Peyer's patch (tissue), 4 donors: ENCODE data around the gene RXRG. TPM values are rescaled to one million over a fixed set of nuclear protein-coding genes. Genes with fewer than 3 reads are reported as not detected.

Experiments used
- DNase-seq, 3 donors: peaks; one replicate each; pipeline ENCODE4 v3.0.0-alpha.2; 2017 to 2019
- H3K27ac ChIP-seq, 4 donors: fragments of 200-600 bp; sonication (generic); one replicate each; pipeline ENCODE4 v1.5.1; 2016 to 2019
- H3K27me3 ChIP-seq, 2 donors: fragments of 200-600 bp; sonication (generic); one replicate each; pipeline ENCODE4 v1.5.1; 2019
- H3K36me3 ChIP-seq, 3 donors: fragments of 200-600 bp; sonication (generic); one replicate each; pipeline ENCODE4 v1.5.1; 2016 to 2019
- H3K4me1 ChIP-seq, 4 donors: fragments of 200-600 bp; sonication (generic); one replicate each; pipeline ENCODE4 v1.5.1; 2016 to 2019
- H3K4me3 ChIP-seq, 4 donors: fragments of 200-600 bp; sonication (generic); 1 replicate in 3 of 4; 2 replicates in 1 of 4; pipeline ENCODE4 v1.5.1; 2016 to 2019; ENCODE audit warnings: mild to moderate bottlenecking in 1 of 4
- H3K9me3 ChIP-seq, 4 donors: fragments of 200-600 bp; sonication (generic); one replicate each; pipeline ENCODE4 v1.5.1; 2016 to 2019; ENCODE audit warnings: mild to moderate bottlenecking in 1 of 4
- CTCF ChIP-seq, 6 experiments: fragments of 450-650 bp in 4 of 6; fragments of 200-600 bp in 2 of 6; sonication (generic) in 1 of 6; IDR thresholded peaks; one replicate each; pipeline ENCODE4 v1.5.1; 2017 to 2019; ENCODE audit warnings: antibody characterized with exemption in 6 of 6, mild to moderate bottlenecking in 3 of 6, moderate library complexity in 1 of 6
- POLR2A ChIP-seq, 2 donors: fragments of 450-650 bp; IDR thresholded peaks; one replicate each; pipeline ENCODE4 v1.5.1; 2017; ENCODE audit warnings: antibody characterized with exemption in 2 of 2, mild to moderate bottlenecking in 2 of 2, moderate library complexity in 2 of 2
- total RNA-seq, 4 donors: library from RNA; depleted of rRNA; stranded (reverse); fragments of >200 nt; gene quantifications; one replicate each; pipeline ENCODE4 v1.1.0, GENCODE V29; 2016

Gene RXRG
- total RNA-seq, 4 donors from 2014 or later = 10.7 TPM; not detected in 3

GRCh38 chr1:165485716-165486115 lies 40.8 kb upstream of the RXRG start:
- Histone ChIP-seq H3K36me3 (no peaks in the 10 kb centered on the region), H3K4me3 (no peak overlapping the region), H3K9me3 (no peaks in the 10 kb centered on the region), H3K4me1 (no peaks in the 10 kb centered on the region), H3K27ac (no peak overlapping the region), H3K27me3 (no peaks in the 10 kb centered on the region)
- no peak for DNase-seq
- TF ChIP-seq POLR2A (IDR thresholded peaks at IDR 0.05) (no peak), CTCF (IDR thresholded peaks at IDR 0.05) (no peak)

GRCh38 chr1:165484532-165484931 lies 39.6 kb upstream of the RXRG start:
- TF ChIP-seq POLR2A (IDR thresholded peaks at IDR 0.05) = no peak
- H3K4me1 ChIP-seq = no peaks in the 10 kb centered on the region
- no peaks in the 10 kb centered on the region for H3K36me3 ChIP-seq
- H3K27ac ChIP-seq = no peak overlapping the region
- H3K9me3 ChIP-seq = no peaks in the 10 kb centered on the region
- H3K27me3 ChIP-seq = no peaks in the 10 kb centered on the region
- no peak for DNase-seq
- H3K4me3 ChIP-seq = no peak overlapping the region

- H3K9me3 ChIP-seq = no peaks in the 10 kb centered on the region
- H3K27me3 ChIP-seq = no peaks in the 10 kb centered on the region
- no peak overlapping the region for H3K4me3 ChIP-seq
- no peaks in the 10 kb centered on the region for H3K4me1 ChIP-seq
- H3K27ac ChIP-seq = no peak overlapping the region
- no peak for TF ChIP-seq POLR2A (IDR thresholded peaks at IDR 0.05)
- no peak for TF ChIP-seq CTCF (IDR thresholded peaks at IDR 0.05)
- DNase-seq = no peak
- no peaks in the 10 kb centered on the region for H3K36me3 ChIP-seq
Observed at GRCh38 chr1:165483412-165483811, 38.5 kb upstream of the RXRG start.

GRCh38 chr1:165481820-165482532 lies 37.0 kb upstream of the RXRG start:
- no peak overlapping the region for H3K4me3 ChIP-seq
- H3K27ac ChIP-seq = no peak overlapping the region
- no peak for DNase-seq
- no peaks in the 10 kb centered on the region for H3K36me3 ChIP-seq
- no peaks in the 10 kb centered on the region for H3K27me3 ChIP-seq
- H3K4me1 ChIP-seq = no peaks in the 10 kb centered on the region
- TF ChIP-seq CTCF (IDR thresholded peaks at IDR 0.05) (no peak), POLR2A (IDR thresholded peaks at IDR 0.05) (no peak)
- H3K9me3 ChIP-seq = no peaks in the 10 kb centered on the region

GRCh38 chr1:165476776-165477175 lies 31.9 kb upstream of the RXRG start:
- Histone ChIP-seq H3K36me3 (no peaks in the 10 kb centered on the region), H3K4me1 (no peaks in the 10 kb centered on the region), H3K27ac (no peak overlapping the region), H3K27me3 (no peaks in the 10 kb centered on the region), H3K9me3 (no peaks in the 10 kb centered on the region), H3K4me3 (no peak overlapping the region)
- no peak for TF ChIP-seq POLR2A (IDR thresholded peaks at IDR 0.05)
- no peak for TF ChIP-seq CTCF (IDR thresholded peaks at IDR 0.05)
- no peak for DNase-seq

GRCh38 chr1:165474196-165474595 lies 29.3 kb upstream of the RXRG start:
- no peak for DNase-seq
- H3K27ac ChIP-seq = no peak overlapping the region
- H3K27me3 ChIP-seq = no peaks in the 10 kb centered on the region
- no peaks in the 10 kb centered on the region for H3K36me3 ChIP-seq
- no peak for TF ChIP-seq POLR2A (IDR thresholded peaks at IDR 0.05)
- TF ChIP-seq CTCF (IDR thresholded peaks at IDR 0.05) = no peak
- no peak overlapping the region for H3K4me3 ChIP-seq
- no peaks in the 10 kb centered on the region for H3K9me3 ChIP-seq
- no peaks in the 10 kb centered on the region for H3K4me1 ChIP-seq
